Measurements from ENCODE around the gene STX1B.
A peak's percentile ranks its signal among the peaks of the same experiment; 100 is the strongest.

STX1B gene

DNA sequence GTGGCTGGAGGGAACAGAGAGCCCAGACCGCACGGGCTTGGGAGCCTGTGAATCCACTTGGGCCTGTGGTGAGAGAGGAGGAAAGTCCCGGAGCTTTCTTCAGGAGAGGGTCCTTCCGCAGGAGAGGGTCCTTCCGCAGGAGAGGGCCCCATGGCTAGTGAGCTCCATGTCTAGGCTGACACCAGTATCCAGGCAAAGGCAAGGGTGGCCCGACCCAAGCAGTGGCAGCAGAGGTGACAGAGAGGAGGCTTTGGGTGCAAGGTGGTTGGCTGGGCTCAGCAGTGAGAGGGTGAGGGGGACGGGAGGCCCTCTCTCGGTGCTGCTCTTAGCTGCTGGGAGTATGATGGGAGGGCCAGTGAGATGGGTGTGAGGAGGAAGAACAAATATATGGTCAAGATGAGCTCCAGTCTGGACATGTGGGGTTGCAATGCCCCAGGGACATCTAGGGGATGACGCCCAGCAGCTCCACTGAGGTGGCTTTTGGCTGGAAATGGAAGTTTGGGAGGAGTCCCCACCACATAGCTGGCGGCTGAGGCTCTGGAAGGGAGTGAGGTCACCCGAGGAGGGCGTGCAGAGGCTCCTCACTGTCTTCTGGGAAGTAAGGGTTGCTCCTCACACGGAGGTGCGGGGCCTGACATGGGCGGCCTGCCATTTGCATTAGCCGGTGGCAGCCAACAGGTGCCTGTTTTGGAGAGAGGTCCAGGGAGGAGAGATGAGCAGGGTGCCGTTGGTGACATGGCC, 27.7 kb downstream of the STX1B start:
- Mint-ChIP-seq H3K27me3 (no peaks in the 10 kb centered on the region), H3K4me1 (ENCODE audit: low read depth) (peaks cover 6% of the 10 kb centered on the region), H3K4me3 (no peak overlapping the region), H3K36me3 (ENCODE audit: low read depth) (peaks cover 82% of the 10 kb centered on the region), H3K9me3 (no peaks in the 10 kb centered on the region), H3K27ac (no peak overlapping the region)
- DNase-seq: no peak

DNA sequence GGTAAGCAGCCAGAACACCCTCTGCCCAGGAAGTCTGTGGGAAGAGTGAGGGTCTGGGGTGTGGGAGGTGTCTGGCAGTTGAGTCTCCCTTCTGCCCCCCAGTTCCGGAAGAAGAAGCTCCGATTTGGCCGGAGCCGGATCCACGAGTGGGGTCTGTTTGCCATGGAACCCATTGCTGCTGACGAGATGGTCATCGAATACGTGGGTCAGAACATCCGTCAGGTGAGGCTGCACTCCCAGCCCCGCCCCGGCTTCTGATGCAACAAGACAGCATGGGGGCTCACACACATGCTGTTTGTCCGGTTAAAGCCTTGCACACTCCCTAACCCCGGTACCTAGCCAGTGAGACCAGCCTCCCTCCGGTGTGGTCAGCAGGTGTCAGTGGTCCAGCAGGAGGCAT, 29.5 kb downstream of the STX1B start:
- Mint-ChIP-seq H3K27ac (no peak overlapping the region), H3K36me3 (ENCODE audit: low read depth) (peaks cover 85% of the 10 kb centered on the region)

DNA sequence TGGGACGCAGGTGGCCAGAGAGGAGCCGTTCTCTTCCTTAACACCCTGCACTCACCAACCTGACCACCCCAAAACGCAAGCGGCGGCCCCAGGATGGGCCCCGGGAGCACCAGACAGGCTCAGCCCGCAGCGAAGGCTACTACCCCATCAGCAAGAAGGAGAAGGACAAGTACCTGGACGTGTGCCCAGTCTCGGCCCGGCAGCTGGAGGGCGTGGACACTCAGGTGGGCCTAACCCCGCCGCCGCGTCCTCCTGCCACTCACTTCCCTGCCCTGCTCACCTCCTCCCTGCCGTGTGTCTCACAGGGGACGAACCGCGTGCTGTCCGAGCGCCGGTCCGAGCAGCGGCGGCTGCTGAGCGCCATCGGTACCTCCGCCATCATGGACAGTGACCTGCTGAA, 30.0 kb downstream of the STX1B start:
- no peak overlapping the region for H3K4me3 Mint-ChIP-seq
- no peaks in the 10 kb centered on the region for H3K27me3 Mint-ChIP-seq
- H3K27ac Mint-ChIP-seq: no peak overlapping the region
- peaks cover 6% of the 10 kb centered on the region for H3K4me1 Mint-ChIP-seq (ENCODE audit: low read depth)
- H3K36me3 Mint-ChIP-seq (ENCODE audit: low read depth): peaks cover 85% of the 10 kb centered on the region
- no peak for DNase-seq
- H3K9me3 Mint-ChIP-seq: no peaks in the 10 kb centered on the region

More for the DNA sequence above, 29.5 kb downstream of the STX1B start:
- DNase-seq: no peak
- Mint-ChIP-seq H3K27me3 (no peaks in the 10 kb centered on the region), H3K4me1 (ENCODE audit: low read depth) (peaks cover 6% of the 10 kb centered on the region), H3K4me3 (no peak overlapping the region), H3K9me3 (no peaks in the 10 kb centered on the region)

DNA sequence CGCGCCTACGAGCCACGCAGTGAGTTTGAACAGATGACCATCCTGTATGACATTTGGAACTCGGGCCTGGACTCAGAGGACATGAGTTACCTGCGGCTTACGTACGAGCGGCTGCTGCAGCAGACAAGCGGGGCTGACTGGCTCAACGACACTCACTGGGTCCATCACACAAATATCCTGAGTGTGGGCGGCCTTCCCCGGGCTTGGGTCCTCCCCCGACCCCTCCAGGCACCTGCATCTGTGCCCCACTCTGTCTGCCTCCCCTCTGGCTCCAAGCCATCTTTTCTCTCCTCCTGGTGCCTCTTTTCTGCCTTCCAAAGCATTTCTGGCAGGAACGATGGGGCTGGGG, 30.4 kb downstream of the STX1B start:
- Mint-ChIP-seq H3K27me3 (no peaks in the 10 kb centered on the region), H3K9me3 (no peaks in the 10 kb centered on the region), H3K36me3 (ENCODE audit: low read depth) (peaks cover 85% of the 10 kb centered on the region), H3K4me3 (no peak overlapping the region), H3K27ac (no peak overlapping the region), H3K4me1 (ENCODE audit: low read depth) (peaks cover 4% of the 10 kb centered on the region)
- DNase-seq: no peak

DNA sequence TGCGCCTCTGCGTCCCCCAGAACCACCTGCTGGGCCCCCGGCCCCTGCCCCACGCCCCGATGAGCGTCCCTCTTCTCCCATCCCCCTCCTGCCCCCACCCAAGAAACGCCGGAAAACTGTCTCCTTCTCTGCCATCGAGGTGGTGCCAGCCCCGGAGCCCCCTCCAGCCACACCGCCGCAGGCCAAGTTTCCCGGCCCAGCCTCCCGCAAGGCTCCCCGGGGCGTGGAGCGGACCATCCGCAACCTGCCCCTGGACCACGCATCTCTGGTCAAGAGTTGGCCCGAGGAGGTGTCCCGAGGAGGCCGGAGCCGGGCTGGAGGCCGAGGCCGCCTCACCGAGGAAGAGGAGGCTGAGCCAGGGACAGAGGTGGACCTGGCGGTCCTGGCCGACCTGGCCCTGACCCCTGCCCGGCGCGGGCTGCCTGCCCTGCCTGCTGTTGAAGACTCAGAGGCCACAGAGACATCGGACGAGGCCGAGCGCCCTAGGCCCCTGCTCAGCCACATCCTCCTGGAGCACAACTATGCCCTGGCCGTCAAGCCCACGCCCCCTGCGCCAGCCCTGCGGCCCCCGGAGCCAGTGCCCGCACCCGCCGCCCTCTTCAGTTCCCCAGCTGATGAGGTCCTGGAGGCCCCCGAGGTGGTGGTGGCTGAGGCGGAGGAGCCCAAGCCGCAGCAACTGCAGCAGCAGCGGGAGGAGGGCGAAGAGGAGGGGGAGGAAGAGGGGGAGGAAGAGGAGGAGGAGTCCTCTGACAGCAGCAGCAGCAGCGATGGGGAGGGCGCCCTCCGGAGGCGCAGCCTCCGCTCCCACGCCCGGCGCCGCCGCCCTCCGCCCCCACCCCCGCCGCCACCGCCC, 31.0 kb downstream of the STX1B start:
- DNase-seq: no peak
- Mint-ChIP-seq H3K36me3 (ENCODE audit: low read depth) (peaks cover 88% of the 10 kb centered on the region), H3K27me3 (no peaks in the 10 kb centered on the region), H3K4me1 (ENCODE audit: low read depth) (peaks cover 2% of the 10 kb centered on the region), H3K4me3 (no peak overlapping the region), H3K27ac (no peak overlapping the region), H3K9me3 (no peaks in the 10 kb centered on the region)

DNA sequence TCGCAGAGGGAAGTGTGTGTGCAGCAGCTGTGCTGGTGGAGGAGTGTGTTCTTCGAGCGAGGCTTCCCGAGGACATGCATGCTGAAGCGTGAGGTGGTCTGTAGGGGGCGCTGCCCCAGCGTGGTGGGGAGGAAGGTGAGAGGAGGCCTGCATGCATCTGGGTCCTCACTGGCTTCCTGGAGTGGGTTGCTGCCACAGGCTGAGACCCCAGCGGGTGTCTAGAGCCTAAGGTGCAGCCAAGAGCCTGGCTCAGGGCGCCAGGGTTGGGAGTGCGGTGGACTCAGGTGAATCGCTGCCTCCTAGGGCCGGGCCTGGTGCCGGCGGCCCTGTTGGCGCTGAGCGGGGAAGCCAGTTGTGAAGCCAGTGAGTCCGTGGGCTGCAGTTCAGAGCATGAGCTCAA, 32.9 kb downstream of the STX1B start:
- H3K4me1 Mint-ChIP-seq (ENCODE audit: low read depth): peaks cover 3% of the 10 kb centered on the region
- H3K27me3 Mint-ChIP-seq: no peaks in the 10 kb centered on the region
- peak overlapping the region; percentile 27 for H3K27ac Mint-ChIP-seq
- DNase-seq: peak; percentile 41
- H3K36me3 Mint-ChIP-seq (ENCODE audit: low read depth): peaks cover 88% of the 10 kb centered on the region
- no peak overlapping the region for H3K4me3 Mint-ChIP-seq
- no peaks in the 10 kb centered on the region for H3K9me3 Mint-ChIP-seq

DNA sequence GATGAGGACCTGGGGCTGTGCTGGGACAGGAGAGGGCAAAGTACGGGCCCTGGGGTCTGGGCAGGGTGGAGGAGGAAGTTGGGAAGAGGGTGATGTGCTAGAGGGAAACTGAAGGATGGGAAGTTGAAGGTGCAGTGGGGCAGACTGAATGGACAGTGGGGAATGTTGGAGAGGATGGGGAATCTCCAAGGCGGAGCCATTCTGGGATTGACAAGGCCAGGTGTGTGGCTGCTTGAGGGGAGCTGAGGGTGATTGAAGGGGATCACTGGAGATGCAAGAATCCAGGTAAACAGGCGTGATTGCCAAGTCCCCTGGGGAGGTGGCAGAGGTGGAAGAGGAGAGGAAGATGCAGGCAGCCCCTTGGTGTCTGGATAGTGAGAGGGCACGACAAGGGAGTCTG, 34.0 kb downstream of the STX1B start:
- no peak overlapping the region for H3K4me3 Mint-ChIP-seq
- H3K4me1 Mint-ChIP-seq (ENCODE audit: low read depth): peaks cover 3% of the 10 kb centered on the region
- H3K27ac Mint-ChIP-seq: peak overlapping the region; percentile 30
- H3K9me3 Mint-ChIP-seq: no peaks in the 10 kb centered on the region
- DNase-seq: no peak
- H3K27me3 Mint-ChIP-seq: no peaks in the 10 kb centered on the region
- peaks cover 90% of the 10 kb centered on the region for H3K36me3 Mint-ChIP-seq (ENCODE audit: low read depth)

DNA sequence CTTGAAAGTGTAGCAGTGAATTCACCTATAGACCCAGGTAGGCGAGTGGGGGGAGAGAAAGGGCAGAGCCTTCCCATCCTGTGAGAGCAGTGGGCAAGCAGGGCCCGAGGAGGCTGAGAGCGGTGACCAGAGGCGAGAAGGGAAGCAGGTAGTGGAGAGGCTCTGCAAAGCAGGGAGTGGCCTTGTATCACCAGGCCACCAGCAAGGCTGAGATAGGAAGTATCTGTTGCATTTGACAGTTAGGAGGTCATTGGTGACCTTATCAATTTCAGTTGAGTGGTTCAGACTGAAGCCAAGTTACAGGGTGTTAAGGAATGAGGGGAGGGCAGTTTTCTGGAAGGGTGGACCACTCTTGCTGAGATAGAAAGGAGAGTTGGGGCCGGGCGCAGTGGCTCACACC, 36.1 kb downstream of the STX1B start:
- Mint-ChIP-seq H3K4me1 (ENCODE audit: low read depth) (peaks cover 3% of the 10 kb centered on the region), H3K36me3 (ENCODE audit: low read depth) (peaks cover 97% of the 10 kb centered on the region), H3K4me3 (no peak overlapping the region), H3K27me3 (no peaks in the 10 kb centered on the region), H3K27ac (no peak overlapping the region), H3K9me3 (no peaks in the 10 kb centered on the region)
- DNase-seq: no peak

DNA sequence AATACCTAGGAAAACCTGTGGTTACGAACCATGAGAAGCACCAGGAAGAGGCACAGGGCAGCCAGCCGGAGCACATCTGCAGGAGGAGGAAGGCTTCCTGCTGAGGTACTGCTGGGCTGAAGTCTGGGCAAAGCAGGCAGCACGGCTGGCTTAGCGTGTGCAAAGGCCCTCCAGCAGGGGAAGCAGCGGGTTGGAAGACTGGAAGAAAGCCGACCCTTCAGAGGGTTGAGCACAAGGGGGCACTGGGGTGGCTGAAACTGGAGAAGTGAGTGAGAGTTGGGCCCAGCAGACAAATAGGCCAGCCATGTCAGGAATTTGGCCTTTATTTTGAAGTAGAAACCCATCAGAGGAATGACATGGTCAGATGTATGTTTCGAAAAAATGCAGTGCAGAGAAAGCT, 37.6 kb downstream of the STX1B start:
- no peak overlapping the region for H3K4me3 Mint-ChIP-seq
- H3K9me3 Mint-ChIP-seq: no peaks in the 10 kb centered on the region
- H3K27me3 Mint-ChIP-seq: no peaks in the 10 kb centered on the region
- peak overlapping the region; percentile 67 for H3K27ac Mint-ChIP-seq
- peaks cover 3% of the 10 kb centered on the region for H3K4me1 Mint-ChIP-seq (ENCODE audit: low read depth)
- peaks cover 95% of the 10 kb centered on the region for H3K36me3 Mint-ChIP-seq (ENCODE audit: low read depth)
- no peak for DNase-seq

DNA sequence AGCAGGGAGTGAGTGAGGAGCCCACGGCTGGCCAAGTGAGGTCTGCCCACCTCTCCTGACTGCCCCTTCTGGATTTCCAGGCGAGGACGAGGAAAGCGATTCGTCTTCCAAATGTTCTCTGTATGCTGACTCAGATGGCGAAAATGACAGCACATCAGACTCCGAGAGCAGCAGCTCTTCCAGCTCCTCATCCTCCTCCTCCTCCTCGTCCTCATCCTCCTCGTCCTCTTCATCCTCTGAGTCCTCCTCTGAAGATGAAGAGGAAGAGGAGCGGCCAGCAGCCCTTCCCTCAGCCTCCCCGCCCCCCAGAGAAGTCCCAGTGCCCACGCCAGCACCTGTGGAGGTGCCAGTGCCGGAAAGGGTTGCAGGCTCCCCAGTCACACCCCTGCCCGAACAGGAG, 39.1 kb downstream of the STX1B start:
- Mint-ChIP-seq H3K36me3 (ENCODE audit: low read depth) (peaks cover 95% of the 10 kb centered on the region), H3K4me1 (ENCODE audit: low read depth) (peaks cover 3% of the 10 kb centered on the region), H3K9me3 (no peaks in the 10 kb centered on the region), H3K27ac (no peak overlapping the region), H3K4me3 (no peak overlapping the region), H3K27me3 (no peaks in the 10 kb centered on the region)
- no peak for DNase-seq

DNA sequence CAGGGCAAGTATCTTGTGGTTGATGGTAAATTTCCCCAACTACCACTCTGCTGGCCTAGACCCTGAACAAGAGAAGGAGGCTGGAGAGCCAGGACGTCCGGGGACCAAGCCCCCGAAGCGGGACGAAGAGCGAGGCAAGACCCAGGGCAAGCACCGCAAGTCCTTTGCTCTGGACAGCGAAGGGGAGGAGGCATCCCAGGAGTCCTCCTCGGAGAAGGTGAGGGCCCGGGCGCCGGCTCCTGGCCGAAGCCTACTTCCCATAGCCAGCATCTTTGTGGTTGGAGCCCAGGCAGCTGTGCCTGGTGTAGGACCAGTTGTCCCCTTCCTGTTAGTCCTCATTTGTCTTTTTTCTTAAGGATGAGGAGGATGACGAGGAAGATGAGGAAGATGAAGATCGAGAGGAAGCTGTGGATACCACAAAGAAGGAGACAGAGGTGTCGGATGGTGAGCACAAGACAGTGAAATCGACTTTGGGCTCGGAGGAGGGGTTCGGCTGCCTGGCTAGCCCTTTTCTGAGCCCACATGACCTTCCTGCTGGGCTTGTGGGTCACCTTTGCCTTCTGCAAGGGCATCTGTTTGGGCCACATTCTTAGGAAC, 41.1 kb downstream of the STX1B start:
- Mint-ChIP-seq H3K36me3 (ENCODE audit: low read depth) (peaks cover 95% of the 10 kb centered on the region), H3K9me3 (no peaks in the 10 kb centered on the region), H3K4me1 (ENCODE audit: low read depth) (peaks cover 3% of the 10 kb centered on the region), H3K27ac (no peak overlapping the region), H3K27me3 (no peaks in the 10 kb centered on the region), H3K4me3 (no peak overlapping the region)
- DNase-seq: no peak

DNA sequence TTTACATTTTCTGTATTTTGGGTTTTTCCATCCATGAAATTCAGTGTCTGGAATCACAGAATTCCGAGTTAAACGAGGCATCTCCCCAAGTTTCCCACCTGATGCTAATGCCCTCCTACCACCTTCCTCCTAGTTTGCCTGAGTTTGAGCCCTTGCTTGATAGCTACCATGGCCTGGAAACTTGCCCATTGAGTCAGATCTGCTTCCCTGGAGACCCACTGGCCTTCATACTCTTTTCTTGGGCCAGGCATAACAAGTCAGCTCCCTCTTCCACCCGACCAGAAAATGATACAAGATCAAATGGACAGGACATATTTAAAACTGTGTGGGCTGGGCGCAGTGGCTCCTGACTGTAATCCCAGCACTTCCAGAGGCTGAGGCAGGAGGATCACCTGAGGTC, 42.6 kb downstream of the STX1B start:
- no peaks in the 10 kb centered on the region for H3K27me3 Mint-ChIP-seq
- peaks cover 95% of the 10 kb centered on the region for H3K36me3 Mint-ChIP-seq (ENCODE audit: low read depth)
- H3K4me3 Mint-ChIP-seq: no peak overlapping the region
- no peak for DNase-seq
- H3K4me1 Mint-ChIP-seq (ENCODE audit: low read depth): peaks cover 3% of the 10 kb centered on the region
- H3K27ac Mint-ChIP-seq: peak overlapping the region; percentile 23
- H3K9me3 Mint-ChIP-seq: no peaks in the 10 kb centered on the region

DNA sequence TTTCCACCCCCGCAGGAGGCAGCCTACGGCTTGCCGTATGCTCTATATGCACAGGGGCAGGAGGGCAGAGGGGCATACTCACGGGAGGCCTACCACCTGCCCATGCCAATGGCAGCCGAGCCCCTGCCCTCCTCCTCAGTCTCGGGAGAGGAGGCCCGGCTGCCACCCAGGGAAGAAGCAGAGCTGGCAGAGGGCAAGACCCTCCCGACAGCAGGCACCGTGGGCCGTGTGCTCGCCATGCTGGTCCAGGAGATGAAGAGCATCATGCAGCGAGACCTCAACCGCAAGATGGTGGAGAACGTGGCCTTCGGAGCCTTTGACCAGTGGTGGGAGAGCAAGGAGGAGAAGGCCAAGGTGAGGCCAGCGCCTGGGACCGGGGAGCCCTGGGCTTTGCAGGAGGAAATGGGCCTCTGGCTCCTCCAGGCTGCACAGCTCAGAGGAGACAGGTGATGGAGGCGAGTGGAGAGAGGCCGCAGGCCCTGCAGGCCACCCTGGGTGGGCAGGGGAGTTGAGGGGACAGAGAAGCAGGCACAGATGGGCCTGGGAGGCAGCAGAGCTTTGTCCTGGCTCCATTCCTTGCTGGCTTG, 44.3 kb downstream of the STX1B start:
- no peak for DNase-seq
- no peak overlapping the region for H3K27ac Mint-ChIP-seq

DNA sequence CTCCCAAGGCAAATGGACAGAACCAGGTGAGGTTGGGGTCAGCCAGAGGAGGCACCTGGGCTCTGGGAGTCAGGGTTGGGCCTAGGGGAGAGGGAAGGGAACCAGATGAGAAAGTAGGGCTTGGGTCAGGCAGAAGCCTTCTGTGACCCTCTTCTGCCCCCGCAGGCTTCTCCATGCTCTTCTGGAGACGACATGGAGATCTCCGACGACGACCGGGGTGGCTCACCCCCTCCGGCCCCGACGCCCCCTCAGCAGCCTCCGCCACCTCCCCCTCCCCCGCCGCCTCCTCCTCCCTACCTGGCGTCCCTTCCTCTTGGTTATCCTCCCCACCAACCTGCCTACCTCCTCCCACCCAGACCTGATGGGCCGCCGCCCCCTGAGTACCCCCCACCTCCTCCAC, 45.0 kb downstream of the STX1B start:
- no peaks in the 10 kb centered on the region for H3K9me3 Mint-ChIP-seq
- no peak overlapping the region for H3K4me3 Mint-ChIP-seq
- H3K4me1 Mint-ChIP-seq (ENCODE audit: low read depth): peaks cover 3% of the 10 kb centered on the region
- no peak for DNase-seq
- H3K36me3 Mint-ChIP-seq (ENCODE audit: low read depth): peaks cover 95% of the 10 kb centered on the region
- H3K27me3 Mint-ChIP-seq: no peaks in the 10 kb centered on the region
- H3K27ac Mint-ChIP-seq: no peak overlapping the region

More for the DNA sequence above, 44.3 kb downstream of the STX1B start:
- Mint-ChIP-seq H3K27me3 (no peaks in the 10 kb centered on the region), H3K36me3 (ENCODE audit: low read depth) (peaks cover 95% of the 10 kb centered on the region), H3K9me3 (no peaks in the 10 kb centered on the region), H3K4me1 (ENCODE audit: low read depth) (peaks cover 3% of the 10 kb centered on the region), H3K4me3 (no peak overlapping the region)

All from activated T-cell treated with anti-CD3 and anti-CD28 coated beads, Interleukin-2, amount 50 U/mL, for 24 hours (primary cell).